Measurements from ENCODE around the gene SCRN1.
"Not testable (repeated sequence)": the region's sequence is repeated elsewhere in the genome, so short reads cannot be mapped to it uniquely, and the experiment has no call there.

Gene SCRN1

GRCh38 chr7:29895559-29895958, 94.0 kb downstream of the SCRN1 start:
- DNase-seq (ENCODE audit: low spot score), result no peak
- no peak overlapping the region for H3K27ac ChIP-seq
- no peak for TF ChIP-seq CTCF (IDR thresholded peaks at IDR 0.05)
- H3K4me3 ChIP-seq, result no peak overlapping the region

- DNase-seq (ENCODE audit: low spot score), result no peak
- H3K4me3 ChIP-seq, result no peak overlapping the region
- no peak overlapping the region for H3K27ac ChIP-seq
- TF ChIP-seq CTCF (IDR thresholded peaks at IDR 0.05), result no peak
Observed at GRCh38 chr7:29894256-29894655, 95.3 kb downstream of the SCRN1 start.

GRCh38 chr7:29893351-29893965, 96.1 kb downstream of the SCRN1 start:
- no peak for DNase-seq (ENCODE audit: low spot score)
- Histone ChIP-seq H3K4me3 (no peak overlapping the region), H3K27ac (no peak overlapping the region)
- no peak for TF ChIP-seq CTCF (IDR thresholded peaks at IDR 0.05)

- Histone ChIP-seq H3K27ac (no peak overlapping the region), H3K4me3 (no peak overlapping the region)
- DNase-seq (ENCODE audit: low spot score), result no peak
- no peak for TF ChIP-seq CTCF (IDR thresholded peaks at IDR 0.05)
Observed at GRCh38 chr7:29892231-29892630, 97.4 kb downstream of the SCRN1 start.

- no peak overlapping the region for H3K4me3 ChIP-seq
- no peak overlapping the region for H3K27ac ChIP-seq
- no peak for TF ChIP-seq CTCF (IDR thresholded peaks at IDR 0.05)
- DNase-seq (ENCODE audit: low spot score), result no peak
Observed at GRCh38 chr7:29891766-29892165, 97.8 kb downstream of the SCRN1 start.

- H3K27ac ChIP-seq; H3K4me3 ChIP-seq; DNase-seq (ENCODE audit: low spot score): not testable (repeated sequence)
Observed at GRCh38 chr7:29890786-29891185, 98.8 kb downstream of the SCRN1 start.

GRCh38 chr7:29890251-29890650, 99.3 kb downstream of the SCRN1 start:
- no peak overlapping the region for H3K4me3 ChIP-seq
- TF ChIP-seq CTCF (IDR thresholded peaks at IDR 0.05), result no peak
- no peak for DNase-seq (ENCODE audit: low spot score)
- no peak overlapping the region for H3K27ac ChIP-seq

- Histone ChIP-seq H3K27ac (no peak overlapping the region), H3K4me3 (no peak overlapping the region)
- no peak for DNase-seq (ENCODE audit: low spot score)
- TF ChIP-seq CTCF (IDR thresholded peaks at IDR 0.05), result no peak
Observed at GRCh38 chr7:29889288-29889687, 100.3 kb downstream of the SCRN1 start.
